ENCODE data around the gene ZBP1.

ZBP1 gene

DNA sequence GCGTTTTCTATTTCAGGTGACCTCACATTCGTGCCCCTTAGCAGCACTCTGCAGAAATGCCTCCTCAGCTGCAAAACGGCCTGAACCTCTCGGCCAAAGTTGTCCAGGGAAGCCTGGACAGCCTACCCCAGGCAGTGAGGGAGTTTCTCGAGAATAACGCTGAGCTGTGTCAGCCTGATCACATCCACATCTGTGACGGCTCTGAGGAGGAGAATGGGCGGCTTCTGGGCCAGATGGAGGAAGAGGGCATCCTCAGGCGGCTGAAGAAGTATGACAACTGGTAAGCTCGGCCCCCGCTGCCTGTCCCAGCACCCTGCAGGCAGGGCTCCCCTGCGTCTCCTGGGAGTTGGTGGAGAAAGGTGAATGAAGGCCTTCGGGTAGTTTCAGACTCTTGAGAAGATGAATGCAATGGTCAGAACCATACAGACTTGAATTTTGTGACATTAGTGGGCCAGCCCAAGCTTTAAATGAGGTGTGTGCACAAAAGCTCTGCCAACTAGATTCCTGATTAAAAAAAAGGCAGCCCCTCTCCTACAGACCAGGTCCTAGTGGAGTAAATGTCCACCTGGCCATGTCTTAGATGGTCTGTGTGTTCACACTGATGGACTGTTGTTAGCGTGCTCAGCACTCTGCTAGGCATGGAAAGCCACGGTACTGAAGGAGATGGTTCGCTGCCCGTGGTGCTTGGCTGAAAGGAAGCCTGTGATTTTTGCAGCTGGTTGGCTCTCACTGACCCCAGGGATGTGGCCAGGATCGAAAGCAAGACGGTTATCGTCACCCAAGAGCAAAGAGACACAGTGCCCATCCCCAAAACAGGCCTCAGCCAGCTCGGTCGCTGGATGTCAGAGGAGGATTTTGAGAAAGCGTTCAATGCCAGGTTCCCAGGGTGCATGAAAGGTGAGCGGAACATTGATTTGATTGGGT, 58.6 kb downstream of the ZBP1 start:
- DNase-seq (ENCODE audit: low read depth in 4 of 4, low spot score in 1 of 4), result no peak

DNA sequence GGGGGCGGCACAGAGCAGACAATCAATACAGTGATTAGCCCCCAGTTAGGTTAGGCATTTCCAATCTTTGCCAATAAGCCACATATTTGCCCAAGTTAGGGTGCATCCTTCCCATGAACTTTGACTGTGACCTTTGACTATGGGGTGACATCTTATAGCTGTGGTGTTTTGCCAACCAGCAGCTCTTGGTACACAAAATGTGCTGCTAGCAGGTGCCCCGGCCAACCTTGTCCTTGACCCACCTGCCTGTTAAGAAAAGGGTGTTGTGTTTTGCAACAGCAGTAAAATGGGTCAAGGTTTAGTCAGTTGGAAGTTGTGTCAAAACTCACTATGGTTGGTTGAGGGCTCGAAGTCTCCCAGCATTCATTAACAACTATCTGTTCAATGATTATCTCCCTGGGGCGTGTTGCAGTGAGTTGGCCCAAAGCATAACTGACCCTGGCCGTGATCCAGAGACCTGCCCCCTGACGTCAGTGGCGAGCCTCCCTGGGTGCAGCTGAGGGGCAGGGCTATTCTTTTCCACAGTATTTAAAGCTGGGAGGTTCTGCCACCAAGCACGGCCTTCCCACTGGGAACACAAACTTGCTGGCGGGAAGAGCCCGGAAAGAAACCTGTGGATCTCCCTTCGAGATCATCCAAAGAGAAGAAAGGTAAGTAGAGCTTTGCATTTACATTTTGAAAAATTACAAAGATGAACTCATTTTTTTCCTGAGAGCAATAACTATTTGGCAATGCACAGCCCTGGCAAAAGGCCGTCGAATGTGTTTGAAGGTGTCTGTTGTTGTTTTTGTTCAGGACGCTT, 59.5 kb downstream of the ZBP1 start, which contains the start of gene PCK1:
TSS of gene PCK1 (plus strand) at position 557 of the 802 bp plus-strand sequence. CDS start 302 bp downstream, outside the sequence.
- DNase-seq (ENCODE audit: low read depth in 4 of 4, low spot score in 1 of 4), result no peak

DNA sequence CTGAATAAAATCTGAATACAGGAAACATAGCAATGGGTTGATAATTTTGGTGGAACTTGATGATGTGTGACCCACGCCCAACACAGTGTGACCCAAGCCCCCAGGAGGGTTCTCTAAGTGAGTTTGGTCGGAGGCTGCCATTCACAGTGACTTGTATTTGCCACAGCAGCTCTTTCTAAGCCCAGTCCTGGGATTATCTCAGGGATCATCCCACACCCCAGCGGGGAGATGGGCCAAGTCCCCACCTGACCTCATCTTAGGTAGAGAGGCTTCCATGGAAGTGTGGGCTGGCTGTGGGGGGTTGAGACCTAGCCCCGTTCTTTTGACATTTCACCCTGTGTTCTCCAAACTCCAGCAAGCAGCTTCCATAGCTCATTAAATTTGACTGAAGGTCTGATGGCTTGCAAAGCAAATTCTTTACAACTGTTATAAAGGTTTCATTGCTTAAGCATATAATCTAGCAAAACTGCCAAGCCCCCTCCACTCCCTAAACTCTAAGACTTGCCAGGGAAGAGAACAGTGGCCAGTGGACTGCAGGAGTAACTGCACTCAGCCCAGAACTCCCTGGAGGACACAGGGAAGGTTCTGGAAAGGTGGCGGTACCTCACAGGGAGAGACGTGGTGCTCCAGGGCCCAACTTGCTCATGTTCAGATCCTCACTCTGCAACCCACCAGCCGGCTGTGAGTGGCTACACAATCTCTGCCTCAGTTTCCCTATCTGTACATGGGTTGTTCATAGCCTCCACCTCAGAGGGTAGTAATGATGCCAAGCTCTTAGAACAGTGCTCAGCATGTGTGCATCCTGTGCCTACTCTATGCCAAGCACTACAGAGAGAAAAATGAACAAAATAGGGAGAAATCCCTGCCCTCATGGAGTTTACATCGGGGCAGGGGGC, 60.3 kb downstream of the ZBP1 start:
- DNase-seq (ENCODE audit: low read depth in 4 of 4, low spot score in 1 of 4), result no peak

DNA sequence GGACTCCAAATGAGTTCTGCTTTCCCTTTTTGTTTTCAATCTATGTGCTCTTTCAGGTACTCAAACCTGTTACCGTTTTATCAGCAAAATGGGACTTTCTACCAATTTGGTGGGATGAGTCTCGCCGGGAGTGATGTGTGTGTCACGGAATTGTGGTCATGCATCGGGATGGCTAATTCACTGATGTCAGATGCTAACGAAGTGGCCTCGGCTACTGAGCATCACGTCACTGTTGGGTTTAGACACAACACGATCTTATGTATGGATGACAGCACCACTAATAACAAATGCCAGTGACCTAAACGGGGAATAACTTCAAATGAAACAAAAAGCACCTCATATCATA, 61.0 kb downstream of the ZBP1 start:
- DNase-seq (ENCODE audit: low read depth in 4 of 4, low spot score in 1 of 4), result no peak

DNA sequence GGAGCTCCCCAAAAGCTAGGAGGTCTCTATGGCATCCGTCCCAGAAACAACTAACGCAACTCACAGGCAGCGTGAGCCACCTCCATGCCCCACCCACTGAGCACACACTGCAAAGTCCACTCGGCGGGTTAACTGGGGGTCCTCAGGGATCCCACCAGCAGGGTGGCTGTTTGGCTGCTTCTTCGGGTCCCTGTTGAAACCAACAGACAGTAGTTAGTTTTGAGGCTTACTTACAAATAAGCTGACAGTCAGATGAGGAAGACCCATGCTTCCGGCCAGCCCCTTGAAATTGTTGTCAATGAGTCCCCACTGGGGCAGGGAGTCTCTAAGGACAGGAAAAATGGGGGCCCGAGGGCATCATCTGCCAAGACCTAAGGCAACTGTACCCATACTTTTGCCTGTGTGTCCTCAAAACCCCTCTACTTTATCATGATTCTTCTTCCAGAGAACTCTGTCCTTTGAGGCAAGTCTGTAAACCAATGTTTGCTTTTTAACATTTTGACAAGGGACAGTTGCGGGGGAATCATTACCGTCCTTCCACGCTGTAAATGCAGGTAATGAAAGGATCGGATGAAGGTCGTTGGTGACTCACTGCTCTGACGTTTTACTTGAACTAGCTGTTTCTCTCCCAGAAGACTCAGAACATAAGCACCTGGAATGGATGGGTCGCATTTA, 61.5 kb downstream of the ZBP1 start:
- no peak for DNase-seq (ENCODE audit: low read depth in 4 of 4, low spot score in 1 of 4)

DNA sequence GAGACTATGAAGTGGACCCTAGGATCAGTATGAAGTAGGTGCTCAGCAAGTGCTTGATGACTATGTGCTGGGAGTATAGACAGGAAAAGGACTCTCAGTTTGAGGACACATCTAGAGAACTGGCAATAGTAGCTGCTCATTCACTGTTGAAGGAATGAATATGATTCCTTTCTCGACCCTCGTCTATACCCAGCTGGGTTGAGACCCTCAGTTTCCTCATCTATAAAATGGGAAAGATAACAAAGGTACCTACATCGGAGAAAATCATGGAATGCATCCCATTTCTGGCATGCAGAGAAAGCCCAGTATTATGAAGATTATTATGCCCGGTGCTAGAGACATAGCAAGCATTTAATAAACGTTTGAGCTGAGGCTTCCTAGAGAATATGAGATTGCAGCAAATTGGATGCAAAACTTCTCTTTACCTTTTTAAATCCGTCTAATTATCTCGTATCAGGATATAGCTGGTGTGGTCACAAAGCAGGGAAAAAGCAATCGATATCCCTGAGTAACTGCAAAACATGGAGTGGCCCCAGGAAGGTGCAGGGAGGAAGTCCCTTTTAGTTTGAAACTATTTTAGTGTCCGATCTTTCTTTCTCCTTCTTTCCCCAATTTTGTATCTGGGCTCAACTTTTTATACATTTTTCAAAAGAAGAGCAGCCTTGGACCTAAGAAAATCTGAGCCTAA, 62.2 kb downstream of the ZBP1 start:
- no peak for DNase-seq (ENCODE audit: low read depth in 4 of 4, low spot score in 1 of 4)

DNA sequence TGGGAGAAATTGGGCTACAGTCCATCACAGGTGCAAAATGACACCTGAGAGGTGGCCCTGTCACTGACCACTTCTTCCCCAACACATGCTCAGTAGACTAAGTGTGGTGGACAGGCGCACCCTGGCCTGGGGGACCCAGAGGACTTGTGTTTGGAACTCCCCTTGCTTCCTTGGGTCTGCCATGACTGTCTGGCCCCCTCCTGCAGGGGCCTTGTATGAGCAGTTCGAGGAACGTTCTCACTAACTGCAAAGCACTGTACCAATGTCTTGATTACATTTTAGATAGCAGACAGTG, 63.3 kb downstream of the ZBP1 start:
- no peak for DNase-seq (ENCODE audit: low read depth in 4 of 4, low spot score in 1 of 4)

DNA sequence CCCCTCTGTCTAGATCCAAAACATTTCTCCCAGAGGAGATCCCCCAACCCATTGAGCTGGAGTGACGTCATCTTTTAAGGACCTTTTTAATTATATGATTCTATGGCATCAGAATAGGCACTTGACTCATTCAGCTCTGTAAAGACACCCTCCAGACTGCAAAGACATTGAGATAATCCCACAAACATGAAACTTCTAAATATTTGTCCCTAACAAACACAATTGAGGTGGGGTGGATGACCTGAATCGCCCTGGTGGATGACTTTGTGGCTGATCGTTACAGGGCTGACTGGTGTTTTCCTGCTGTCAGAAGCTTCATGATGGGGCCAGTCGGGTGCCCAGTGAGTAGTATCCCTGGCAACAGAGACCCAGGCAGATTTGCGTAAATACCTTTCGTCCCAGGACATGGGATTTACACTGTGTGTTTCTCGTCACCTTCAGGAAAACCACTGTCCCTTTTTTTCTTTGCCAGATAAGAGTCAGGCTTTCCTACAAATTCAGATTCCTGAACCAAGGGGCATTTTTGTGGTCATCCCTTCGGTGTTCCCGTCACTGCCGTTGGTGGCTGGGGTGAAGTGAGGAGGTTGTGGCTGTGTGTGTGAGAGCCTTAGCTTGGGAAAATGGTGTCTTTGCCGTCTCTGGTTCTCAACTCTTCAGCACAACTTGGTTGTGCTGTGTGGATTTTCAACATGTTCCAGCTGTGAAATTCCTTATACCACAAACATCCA, 64.6 kb downstream of the ZBP1 start:
- DNase-seq (ENCODE audit: low read depth in 4 of 4, low spot score in 1 of 4), result no peak
